ENCODE results near the gene RNU7-1.

GRCh38 chr12:6980740-6981139 lies 37.1 kb downstream of the RNU7-1 start:
- TF ChIP-seq CTCF (IDR thresholded peaks at IDR 0.05) (no peak), POLR2A (IDR thresholded peaks at IDR 0.05) (no peak), POLR2AphosphoS5 (IDR thresholded peaks at IDR 0.05) (no peak), EP300 (IDR thresholded peaks at IDR 0.05; ENCODE audit: low read depth) (no peak)

All from transverse colon (tissue), 4 donors.